ENCODE results near the gene TSPEAR. TPM values are rescaled to one million over a fixed set of nuclear protein-coding genes. Genes with fewer than 3 reads are reported as not detected.
A peak's percentile ranks its signal among the peaks of the same experiment; 100 is the strongest.

TSPEAR gene
- total and polyA plus RNA-seq, 9 of the 15 experiments (the other 6 are each of a cell fraction or from before 2014, with no cell fraction given): not detected

DNA sequence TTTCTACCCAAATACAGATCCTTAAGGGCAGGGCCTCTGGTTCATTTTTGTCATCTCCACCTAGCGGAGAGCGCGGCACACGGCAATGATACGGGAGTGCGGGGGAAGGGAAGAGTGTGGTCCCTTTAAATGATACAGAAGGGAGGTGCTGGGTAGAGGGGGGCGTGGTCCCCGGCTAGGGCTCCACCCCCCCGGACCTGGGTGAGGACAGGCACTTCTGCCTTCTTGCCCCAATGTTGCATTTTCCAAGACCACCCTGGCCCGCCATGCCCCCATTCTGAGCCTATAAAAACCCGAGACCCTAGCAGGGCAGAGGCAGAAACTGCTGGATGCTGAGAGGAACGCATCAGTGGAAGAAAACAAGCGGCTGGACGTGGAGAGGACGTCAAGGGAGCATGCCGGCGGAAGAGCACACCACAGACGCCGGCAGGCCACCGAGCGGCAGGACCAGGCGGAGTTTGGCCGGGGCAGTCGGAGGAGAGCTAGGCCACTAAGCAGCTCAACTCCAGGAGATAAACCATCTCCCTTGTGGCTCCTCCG, 226.0 kb downstream of the TSPEAR start (continued):
- TF ChIP-seq, protein P1, sequence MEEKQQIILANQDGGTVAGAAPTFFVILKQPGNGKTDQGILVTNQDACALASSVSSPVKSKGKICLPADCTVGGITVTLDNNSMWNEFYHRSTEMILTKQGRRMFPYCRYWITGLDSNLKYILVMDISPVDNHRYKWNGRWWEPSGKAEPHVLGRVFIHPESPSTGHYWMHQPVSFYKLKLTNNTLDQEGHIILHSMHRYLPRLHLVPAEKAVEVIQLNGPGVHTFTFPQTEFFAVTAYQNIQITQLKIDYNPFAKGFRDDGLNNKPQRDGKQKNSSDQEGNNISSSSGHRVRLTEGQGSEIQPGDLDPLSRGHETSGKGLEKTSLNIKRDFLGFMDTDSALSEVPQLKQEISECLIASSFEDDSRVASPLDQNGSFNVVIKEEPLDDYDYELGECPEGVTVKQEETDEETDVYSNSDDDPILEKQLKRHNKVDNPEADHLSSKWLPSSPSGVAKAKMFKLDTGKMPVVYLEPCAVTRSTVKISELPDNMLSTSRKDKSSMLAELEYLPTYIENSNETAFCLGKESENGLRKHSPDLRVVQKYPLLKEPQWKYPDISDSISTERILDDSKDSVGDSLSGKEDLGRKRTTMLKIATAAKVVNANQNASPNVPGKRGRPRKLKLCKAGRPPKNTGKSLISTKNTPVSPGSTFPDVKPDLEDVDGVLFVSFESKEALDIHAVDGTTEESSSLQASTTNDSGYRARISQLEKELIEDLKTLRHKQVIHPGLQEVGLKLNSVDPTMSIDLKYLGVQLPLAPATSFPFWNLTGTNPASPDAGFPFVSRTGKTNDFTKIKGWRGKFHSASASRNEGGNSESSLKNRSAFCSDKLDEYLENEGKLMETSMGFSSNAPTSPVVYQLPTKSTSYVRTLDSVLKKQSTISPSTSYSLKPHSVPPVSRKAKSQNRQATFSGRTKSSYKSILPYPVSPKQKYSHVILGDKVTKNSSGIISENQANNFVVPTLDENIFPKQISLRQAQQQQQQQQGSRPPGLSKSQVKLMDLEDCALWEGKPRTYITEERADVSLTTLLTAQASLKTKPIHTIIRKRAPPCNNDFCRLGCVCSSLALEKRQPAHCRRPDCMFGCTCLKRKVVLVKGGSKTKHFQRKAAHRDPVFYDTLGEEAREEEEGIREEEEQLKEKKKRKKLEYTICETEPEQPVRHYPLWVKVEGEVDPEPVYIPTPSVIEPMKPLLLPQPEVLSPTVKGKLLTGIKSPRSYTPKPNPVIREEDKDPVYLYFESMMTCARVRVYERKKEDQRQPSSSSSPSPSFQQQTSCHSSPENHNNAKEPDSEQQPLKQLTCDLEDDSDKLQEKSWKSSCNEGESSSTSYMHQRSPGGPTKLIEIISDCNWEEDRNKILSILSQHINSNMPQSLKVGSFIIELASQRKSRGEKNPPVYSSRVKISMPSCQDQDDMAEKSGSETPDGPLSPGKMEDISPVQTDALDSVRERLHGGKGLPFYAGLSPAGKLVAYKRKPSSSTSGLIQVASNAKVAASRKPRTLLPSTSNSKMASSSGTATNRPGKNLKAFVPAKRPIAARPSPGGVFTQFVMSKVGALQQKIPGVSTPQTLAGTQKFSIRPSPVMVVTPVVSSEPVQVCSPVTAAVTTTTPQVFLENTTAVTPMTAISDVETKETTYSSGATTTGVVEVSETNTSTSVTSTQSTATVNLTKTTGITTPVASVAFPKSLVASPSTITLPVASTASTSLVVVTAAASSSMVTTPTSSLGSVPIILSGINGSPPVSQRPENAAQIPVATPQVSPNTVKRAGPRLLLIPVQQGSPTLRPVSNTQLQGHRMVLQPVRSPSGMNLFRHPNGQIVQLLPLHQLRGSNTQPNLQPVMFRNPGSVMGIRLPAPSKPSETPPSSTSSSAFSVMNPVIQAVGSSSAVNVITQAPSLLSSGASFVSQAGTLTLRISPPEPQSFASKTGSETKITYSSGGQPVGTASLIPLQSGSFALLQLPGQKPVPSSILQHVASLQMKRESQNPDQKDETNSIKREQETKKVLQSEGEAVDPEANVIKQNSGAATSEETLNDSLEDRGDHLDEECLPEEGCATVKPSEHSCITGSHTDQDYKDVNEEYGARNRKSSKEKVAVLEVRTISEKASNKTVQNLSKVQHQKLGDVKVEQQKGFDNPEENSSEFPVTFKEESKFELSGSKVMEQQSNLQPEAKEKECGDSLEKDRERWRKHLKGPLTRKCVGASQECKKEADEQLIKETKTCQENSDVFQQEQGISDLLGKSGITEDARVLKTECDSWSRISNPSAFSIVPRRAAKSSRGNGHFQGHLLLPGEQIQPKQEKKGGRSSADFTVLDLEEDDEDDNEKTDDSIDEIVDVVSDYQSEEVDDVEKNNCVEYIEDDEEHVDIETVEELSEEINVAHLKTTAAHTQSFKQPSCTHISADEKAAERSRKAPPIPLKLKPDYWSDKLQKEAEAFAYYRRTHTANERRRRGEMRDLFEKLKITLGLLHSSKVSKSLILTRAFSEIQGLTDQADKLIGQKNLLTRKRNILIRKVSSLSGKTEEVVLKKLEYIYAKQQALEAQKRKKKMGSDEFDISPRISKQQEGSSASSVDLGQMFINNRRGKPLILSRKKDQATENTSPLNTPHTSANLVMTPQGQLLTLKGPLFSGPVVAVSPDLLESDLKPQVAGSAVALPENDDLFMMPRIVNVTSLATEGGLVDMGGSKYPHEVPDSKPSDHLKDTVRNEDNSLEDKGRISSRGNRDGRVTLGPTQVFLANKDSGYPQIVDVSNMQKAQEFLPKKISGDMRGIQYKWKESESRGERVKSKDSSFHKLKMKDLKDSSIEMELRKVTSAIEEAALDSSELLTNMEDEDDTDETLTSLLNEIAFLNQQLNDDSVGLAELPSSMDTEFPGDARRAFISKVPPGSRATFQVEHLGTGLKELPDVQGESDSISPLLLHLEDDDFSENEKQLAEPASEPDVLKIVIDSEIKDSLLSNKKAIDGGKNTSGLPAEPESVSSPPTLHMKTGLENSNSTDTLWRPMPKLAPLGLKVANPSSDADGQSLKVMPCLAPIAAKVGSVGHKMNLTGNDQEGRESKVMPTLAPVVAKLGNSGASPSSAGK (IDR thresholded peaks at IDR 0.05): peak; percentile 70
- TF ChIP-seq ZNF408 (CRISPR knock-in tag; IDR thresholded peaks at IDR 0.05; ENCODE audit: low read depth): no peak
- TF ChIP-seq SNRNP70 (optimal IDR thresholded peaks at IDR 0.05; ENCODE audit: low read depth, low read length): no peak
- no peak for TF ChIP-seq TBP (optimal IDR thresholded peaks at IDR 0.05; ENCODE audit: low read depth, low read length)
- TF ChIP-seq, protein P2, sequence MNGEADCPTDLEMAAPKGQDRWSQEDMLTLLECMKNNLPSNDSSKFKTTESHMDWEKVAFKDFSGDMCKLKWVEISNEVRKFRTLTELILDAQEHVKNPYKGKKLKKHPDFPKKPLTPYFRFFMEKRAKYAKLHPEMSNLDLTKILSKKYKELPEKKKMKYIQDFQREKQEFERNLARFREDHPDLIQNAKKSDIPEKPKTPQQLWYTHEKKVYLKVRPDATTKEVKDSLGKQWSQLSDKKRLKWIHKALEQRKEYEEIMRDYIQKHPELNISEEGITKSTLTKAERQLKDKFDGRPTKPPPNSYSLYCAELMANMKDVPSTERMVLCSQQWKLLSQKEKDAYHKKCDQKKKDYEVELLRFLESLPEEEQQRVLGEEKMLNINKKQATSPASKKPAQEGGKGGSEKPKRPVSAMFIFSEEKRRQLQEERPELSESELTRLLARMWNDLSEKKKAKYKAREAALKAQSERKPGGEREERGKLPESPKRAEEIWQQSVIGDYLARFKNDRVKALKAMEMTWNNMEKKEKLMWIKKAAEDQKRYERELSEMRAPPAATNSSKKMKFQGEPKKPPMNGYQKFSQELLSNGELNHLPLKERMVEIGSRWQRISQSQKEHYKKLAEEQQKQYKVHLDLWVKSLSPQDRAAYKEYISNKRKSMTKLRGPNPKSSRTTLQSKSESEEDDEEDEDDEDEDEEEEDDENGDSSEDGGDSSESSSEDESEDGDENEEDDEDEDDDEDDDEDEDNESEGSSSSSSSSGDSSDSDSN (IDR thresholded peaks at IDR 0.05; ENCODE audit: borderline replicate concordance in 1 of 2, low read depth in 2 of 2, low read length in 2 of 2): 0 out of 4 replicates have a peak, but pooled peaks of 1 of the 2 experiments have one; percentile 49
- no peak for TF ChIP-seq GATA2 (CRISPR knock-in tag; IDR thresholded peaks at IDR 0.05)
- TF ChIP-seq, protein P3, sequence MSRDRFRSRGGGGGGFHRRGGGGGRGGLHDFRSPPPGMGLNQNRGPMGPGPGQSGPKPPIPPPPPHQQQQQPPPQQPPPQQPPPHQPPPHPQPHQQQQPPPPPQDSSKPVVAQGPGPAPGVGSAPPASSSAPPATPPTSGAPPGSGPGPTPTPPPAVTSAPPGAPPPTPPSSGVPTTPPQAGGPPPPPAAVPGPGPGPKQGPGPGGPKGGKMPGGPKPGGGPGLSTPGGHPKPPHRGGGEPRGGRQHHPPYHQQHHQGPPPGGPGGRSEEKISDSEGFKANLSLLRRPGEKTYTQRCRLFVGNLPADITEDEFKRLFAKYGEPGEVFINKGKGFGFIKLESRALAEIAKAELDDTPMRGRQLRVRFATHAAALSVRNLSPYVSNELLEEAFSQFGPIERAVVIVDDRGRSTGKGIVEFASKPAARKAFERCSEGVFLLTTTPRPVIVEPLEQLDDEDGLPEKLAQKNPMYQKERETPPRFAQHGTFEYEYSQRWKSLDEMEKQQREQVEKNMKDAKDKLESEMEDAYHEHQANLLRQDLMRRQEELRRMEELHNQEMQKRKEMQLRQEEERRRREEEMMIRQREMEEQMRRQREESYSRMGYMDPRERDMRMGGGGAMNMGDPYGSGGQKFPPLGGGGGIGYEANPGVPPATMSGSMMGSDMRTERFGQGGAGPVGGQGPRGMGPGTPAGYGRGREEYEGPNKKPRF (IDR thresholded peaks at IDR 0.05; ENCODE audit: low read depth, low read length): no peak
- no peak for TF ChIP-seq SIN3B (IDR thresholded peaks at IDR 0.05; ENCODE audit: low read depth)
- TF ChIP-seq FOXP1 (CRISPR knock-in tag; IDR thresholded peaks at IDR 0.05): no peak
- TF ChIP-seq XRCC3 (IDR thresholded peaks at IDR 0.05): no peak
- TF ChIP-seq HNRNPUL1 (IDR thresholded peaks at IDR 0.05; ENCODE audit: low read length): no peak
